Measurements from ENCODE around the gene GALNT13.

DNA sequence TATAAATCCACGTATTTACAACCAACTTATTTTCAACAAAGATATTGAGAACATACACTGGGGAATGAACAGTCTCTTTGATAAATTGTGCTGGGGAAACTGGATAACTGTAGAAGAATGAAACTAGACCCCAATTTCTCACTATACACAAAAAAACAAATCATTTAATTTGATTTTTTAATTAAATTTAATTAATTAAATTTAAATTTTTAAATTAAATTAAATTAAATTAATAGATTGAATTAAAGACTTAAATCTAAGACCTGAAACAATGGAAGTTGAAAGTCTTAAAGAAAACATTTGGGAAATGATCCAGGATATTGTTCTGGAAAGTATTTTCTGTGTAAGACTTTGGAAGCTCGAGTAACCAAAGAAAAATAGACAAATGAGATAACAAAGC, 301.4 kb downstream of the GALNT13 start:
- TF ChIP-seq, protein P1, sequence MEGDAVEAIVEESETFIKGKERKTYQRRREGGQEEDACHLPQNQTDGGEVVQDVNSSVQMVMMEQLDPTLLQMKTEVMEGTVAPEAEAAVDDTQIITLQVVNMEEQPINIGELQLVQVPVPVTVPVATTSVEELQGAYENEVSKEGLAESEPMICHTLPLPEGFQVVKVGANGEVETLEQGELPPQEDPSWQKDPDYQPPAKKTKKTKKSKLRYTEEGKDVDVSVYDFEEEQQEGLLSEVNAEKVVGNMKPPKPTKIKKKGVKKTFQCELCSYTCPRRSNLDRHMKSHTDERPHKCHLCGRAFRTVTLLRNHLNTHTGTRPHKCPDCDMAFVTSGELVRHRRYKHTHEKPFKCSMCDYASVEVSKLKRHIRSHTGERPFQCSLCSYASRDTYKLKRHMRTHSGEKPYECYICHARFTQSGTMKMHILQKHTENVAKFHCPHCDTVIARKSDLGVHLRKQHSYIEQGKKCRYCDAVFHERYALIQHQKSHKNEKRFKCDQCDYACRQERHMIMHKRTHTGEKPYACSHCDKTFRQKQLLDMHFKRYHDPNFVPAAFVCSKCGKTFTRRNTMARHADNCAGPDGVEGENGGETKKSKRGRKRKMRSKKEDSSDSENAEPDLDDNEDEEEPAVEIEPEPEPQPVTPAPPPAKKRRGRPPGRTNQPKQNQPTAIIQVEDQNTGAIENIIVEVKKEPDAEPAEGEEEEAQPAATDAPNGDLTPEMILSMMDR (conservative IDR thresholded peaks at IDR 0.05; ENCODE audit: low read length), result no peak
- no peak for TF ChIP-seq EZH2phosphoT487 (IDR thresholded peaks at IDR 0.05; ENCODE audit: borderline replicate concordance)
